A549 (cell line): Measurements from ENCODE around the gene MCCC1. TPM values are rescaled to one million over a fixed set of nuclear protein-coding genes. Genes with fewer than 3 reads are reported as not detected.

Experiments used
- ATAC-seq, 2 experiments: fragments of 200-7000 bp in 1 of 2; fragments of >200 bp in 1 of 2; cut with Nextera tagmentation in 1 of 2; cut with Tn5 transposase in 1 of 2; 3 replicates each; pipeline versions ENCODE4 v1.8.0 to v1.9.1; 2018 to 2020; ENCODE audit warnings: mild to moderate bottlenecking in 1 of 2, moderate library complexity in 1 of 2
- CTCF ChIA-PET: fragments of 300-600 bp; sonication (Branson Sonifier 250); formaldehyde crosslinking; extraction: SDS; loops from one replicate; lab custom pipeline; 2021; ENCODE audit warnings: antibody characterized with exemption, inconsistent platforms; lab: Yijun Ruan, JAX
- POLR2A ChIA-PET: fragments of 350-600 bp; formaldehyde crosslinking; extraction: SDS; loops from one replicate; lab custom pipeline; 2021; ENCODE audit warnings: antibody characterized with exemption, inconsistent platforms; lab: Yijun Ruan, JAX
- DNase-seq, 2 experiments: peaks; one replicate each; pipeline versions ENCODE4 v3.0.0 to v3.0.0-alpha.2; 2011 to 2016; ENCODE audit warnings: low read depth in 1 of 2, low spot score in 1 of 2
- FAIRE-seq: peaks from 2 replicates; lab custom pipeline; 2011; peaks lifted over from hg19 to GRCh38; lab: Jason Lieb, UNC
- H3K27ac ChIP-seq, 2 experiments: fragments of >200 bp; sonication (Bioruptor Twin); formaldehyde crosslinking; 3 replicates each; pipeline ENCODE4 v1.5.1; 2016 to 2017
- H3K4me1 ChIP-seq: fragments of >200 bp; sonication (Bioruptor Twin); formaldehyde crosslinking; 3 replicates; pipeline ENCODE4 v1.6.1; 2016
- H3K4me2 ChIP-seq: fragments of >200 bp; sonication (Bioruptor Twin); formaldehyde crosslinking; 3 replicates; pipeline ENCODE4 v1.6.1; 2016
- H3K4me3 ChIP-seq: fragments of >200 bp; sonication (Bioruptor Twin); formaldehyde crosslinking; 3 replicates; pipeline ENCODE4 v1.5.1; 2016
- H3K9me3 ChIP-seq: fragments of >200 bp; sonication (Bioruptor Twin); formaldehyde crosslinking; 3 replicates; pipeline ENCODE4 v1.6.1; 2016
- CEBPB ChIP-seq, 2 experiments: fragments of >200 bp in 1 of 2; sonication (Bioruptor Twin) in 1 of 2; formaldehyde crosslinking in 1 of 2; IDR thresholded peaks; 2 replicates each; pipeline ENCODE4 v1.6.1; 2012 to 2016
- CTCF ChIP-seq: fragments of >200 bp; sonication (Bioruptor Twin); formaldehyde crosslinking; IDR thresholded peaks from 3 replicates; pipeline ENCODE4 v1.5.1; 2016
- HMGXB4 ChIP-seq: fragments of 250-450 bp; sonication (Bioruptor Pico); IDR thresholded peaks from 2 replicates; pipeline ENCODE4 v1.5.0; 2021; ENCODE audit warnings: mild to moderate bottlenecking, moderate library complexity, borderline replicate concordance
- HOXB13 ChIP-seq: fragments of 250-450 bp; sonication (Bioruptor Pico); IDR thresholded peaks from 2 replicates; pipeline ENCODE4 v1.5.0; 2020; ENCODE audit warnings: low read depth, mild to moderate bottlenecking, moderate library complexity
- KDM5A ChIP-seq: fragments of 200-600 bp; sonication (generic); IDR thresholded peaks from 2 replicates; pipeline ENCODE4 v1.6.1; 2016; ENCODE audit warnings: antibody characterized with exemption, mild to moderate bottlenecking
- MAFK ChIP-seq: fragments of 450-650 bp; IDR thresholded peaks from 2 replicates; pipeline ENCODE4 v1.6.1; 2014; ENCODE audit not compliant: partially characterized antibody
- MYC ChIP-seq: IDR thresholded peaks from 2 replicates; pipeline ENCODE4 v1.6.1; 2012; ENCODE audit warnings: mild to moderate bottlenecking, inconsistent platforms, low read length, improper control_type of control experiment, borderline replicate concordance
- NR3C1 ChIP-seq: fragments of >200 bp; sonication (Bioruptor Twin); formaldehyde crosslinking; IDR thresholded peaks from 3 replicates; pipeline ENCODE4 v1.6.1; 2017
- PBX3 ChIP-seq: IDR thresholded peaks from 2 replicates; pipeline ENCODE4 v1.6.1; 2012
- REST ChIP-seq: fragments of 200-600 bp; sonication (generic); IDR thresholded peaks from 2 replicates; pipeline ENCODE4 v1.6.1; 2016; ENCODE audit warnings: antibody characterized with exemption, mild to moderate bottlenecking, moderate library complexity
- RNF2 ChIP-seq: fragments of 200-600 bp; sonication (generic); IDR thresholded peaks from 2 replicates; pipeline ENCODE4 v1.6.1; 2016; ENCODE audit warnings: low read depth, mild to moderate bottlenecking, antibody characterized with exemption, moderate library complexity, borderline replicate concordance
- SREBF2 ChIP-seq: fragments of 450-650 bp; IDR thresholded peaks from 2 replicates; pipeline ENCODE4 v1.6.1; 2014; ENCODE audit warnings: mild to moderate bottlenecking, moderate library complexity
- ZC3H11A ChIP-seq: fragments of 450-650 bp; IDR thresholded peaks from 2 replicates; pipeline ENCODE4 v1.6.1; 2014; ENCODE audit warnings: antibody characterized with exemption, mild to moderate bottlenecking
- ZNF302 ChIP-seq: fragments of 250-450 bp; sonication (Bioruptor Pico); IDR thresholded peaks from 2 replicates; pipeline ENCODE4 v1.9.0; 2021; ENCODE audit warnings: inconsistent platforms, mild to moderate bottlenecking, moderate library complexity
- ZSCAN20 ChIP-seq: fragments of 250-450 bp; sonication (Bioruptor Pico); IDR thresholded peaks from 2 replicates; pipeline ENCODE4 v1.8.0; 2022; ENCODE audit warnings: mild to moderate bottlenecking, moderate library complexity
- WGBS: methylation state at CpG from one replicate; pipeline ENCODE4 v1.1.6; 2017; ENCODE audit errors: missing lambda C conversion rate; 5-methylcytosine and 5-hydroxymethylcytosine counted together
- polyA plus RNA-seq, 4 experiments: library from polyadenylated mRNA; depleted of rRNA in 3 of 4; stranded (reverse); fragments of >200 nt; fragmentation: RNase III in 1 of 4; extraction: RNeasy Plus Mini Kit Qiagen cat#74134 plus additional on column Dnase treatment in 1 of 4; gene quantifications; 2 replicates in 3 of 4; 3 replicates in 1 of 4; pipeline ENCODE4 v1.2.3, GENCODE V29; 2011 to 2017

The MCCC1 gene
- polyA plus RNA-seq, 2 of the 4 experiments (the other 2 are of a cell fraction), result 11.8 to 12.4 TPM

- TF ChIP-seq PBX3 (no peak), MAFK (no peak), KDM5A (no peak), ZSCAN20 (CRISPR knock-in tag) (no peak), REST (no peak), HMGXB4 (CRISPR knock-in tag) (no peak), MYC (0 out of 2 replicates have a peak, but pooled peaks have one; percentile 52), ZC3H11A (no peak), HOXB13 (CRISPR knock-in tag) (no peak), NR3C1 (no peak), RNF2 (no peak), CTCF (no peak), ZNF302 (CRISPR knock-in tag) (no peak), SREBF2 (no peak)
Observed at GRCh38 chr3:183099026-183099837, at the start of gene MCCC1 (continued).

GRCh38 chr3:183148056-183148455, 48.8 kb upstream of the MCCC1 start:
- ATAC-seq, result no peak
- 13% methylated on average over 4 of the region's 4 CpGs for WGBS
- no peak overlapping the region for H3K4me2 ChIP-seq
- no peak for DNase-seq
- ChIA-PET POLR2A (no interaction called here), CTCF (interaction anchor here (0.7 to 1.2 kb wide), 3 partner anchors 11 to 38 kb away, joined by 3 to 4 read pairs (median 3); no protein-coding TSS in a partner anchor)
- no peak for FAIRE-seq
- no peak overlapping the region for H3K4me3 ChIP-seq
- TF ChIP-seq SREBF2 (no peak), NR3C1 (no peak), MYC (no peak), CEBPB (IDR thresholded peaks at IDR 0.05) (no peak), ZC3H11A (no peak)
- TF ChIP-seq, all 56 proteins: peak for 0
- H3K9me3 ChIP-seq, result no peaks in the 10 kb centered on the region
- H3K27ac ChIP-seq, result no peak overlapping the region
- no peaks in the 10 kb centered on the region for H3K4me1 ChIP-seq
